Muscle of arm (tissue), 14 donors: ENCODE results near the gene SKAP2. TPM values are rescaled to one million over a fixed set of nuclear protein-coding genes. Genes with fewer than 3 reads are reported as not detected.

Experiments
- DNase-seq: peaks from one replicate; pipeline ENCODE4 v3.0.0-alpha.2; 2013
- long read RNA-seq, 11 donors: transcript quantifications; one replicate each; lab custom pipeline, GENCODE V29; 2026
- polyA plus RNA-seq, 12 donors: library from polyadenylated mRNA; unstranded; fragments of 120-200 nt; gene quantifications; one replicate each; pipeline ENCODE4 v1.2.1, GENCODE V29; 2013; ENCODE audit not compliant: insufficient read length in 12 of 12

Gene SKAP2, protein sequence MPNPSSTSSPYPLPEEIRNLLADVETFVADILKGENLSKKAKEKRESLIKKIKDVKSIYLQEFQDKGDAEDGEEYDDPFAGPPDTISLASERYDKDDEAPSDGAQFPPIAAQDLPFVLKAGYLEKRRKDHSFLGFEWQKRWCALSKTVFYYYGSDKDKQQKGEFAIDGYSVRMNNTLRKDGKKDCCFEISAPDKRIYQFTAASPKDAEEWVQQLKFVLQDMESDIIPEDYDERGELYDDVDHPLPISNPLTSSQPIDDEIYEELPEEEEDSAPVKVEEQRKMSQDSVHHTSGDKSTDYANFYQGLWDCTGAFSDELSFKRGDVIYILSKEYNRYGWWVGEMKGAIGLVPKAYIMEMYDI
- polyA plus RNA-seq, result 10 to 100 TPM in 11 of 12 donors, not detected in 1; 11.8 to 24.6 (median 16.6) TPM
- long read RNA-seq, donor 1, transcript SKAP2-201 (13 exons, 3,998 nt), result major isoform, 6 of 16 reads
- long read RNA-seq, donor 1, partial matches to known transcripts, result 10 of 16 reads
- long read RNA-seq, donor 1, other reads (novel, unspliced or antisense), result 0 of 16 reads
- long read RNA-seq, donor 2, transcript SKAP2-201 (13 exons, 3,998 nt), result major isoform, 6 of 6 reads
- long read RNA-seq, donor 2, partial matches to known transcripts, result 0 of 6 reads
- long read RNA-seq, donor 2, other reads (novel, unspliced or antisense), result 0 of 6 reads
- long read RNA-seq, donor 3, partial matches to known transcripts, result 0 of 1 reads
- long read RNA-seq, donor 3, other reads (novel, unspliced or antisense), result 0 of 1 reads
- long read RNA-seq, donor 4, partial matches to known transcripts, result 0 of 2 reads
- long read RNA-seq, donor 4, other reads (novel, unspliced or antisense), result 0 of 2 reads
- long read RNA-seq, donor 5, partial matches to known transcripts, result 0 of 4 reads
- long read RNA-seq, donor 5, other reads (novel, unspliced or antisense), result 0 of 4 reads
- long read RNA-seq, donor 6, partial matches to known transcripts, result 0 of 3 reads
- long read RNA-seq, donor 6, other reads (novel, unspliced or antisense), result 0 of 3 reads
- long read RNA-seq, donor 7, partial matches to known transcripts, result 0 of 1 reads
- long read RNA-seq, donor 7, other reads (novel, unspliced or antisense), result 0 of 1 reads
- long read RNA-seq, donor 8, partial matches to known transcripts, result 0 of 4 reads
- long read RNA-seq, donor 8, other reads (novel, unspliced or antisense), result 0 of 4 reads
- long read RNA-seq, donor 9, result 0 reads
- long read RNA-seq, donor 10, partial matches to known transcripts, result 0 of 2 reads
- long read RNA-seq, donor 10, other reads (novel, unspliced or antisense), result 0 of 2 reads
- long read RNA-seq, donor 11, transcript SKAP2-201 (13 exons, 3,998 nt), result major isoform, 5 of 18 reads
- long read RNA-seq, donor 11, partial matches to known transcripts, result 13 of 18 reads
- long read RNA-seq, donor 11, other reads (novel, unspliced or antisense), result 0 of 18 reads

DNA sequence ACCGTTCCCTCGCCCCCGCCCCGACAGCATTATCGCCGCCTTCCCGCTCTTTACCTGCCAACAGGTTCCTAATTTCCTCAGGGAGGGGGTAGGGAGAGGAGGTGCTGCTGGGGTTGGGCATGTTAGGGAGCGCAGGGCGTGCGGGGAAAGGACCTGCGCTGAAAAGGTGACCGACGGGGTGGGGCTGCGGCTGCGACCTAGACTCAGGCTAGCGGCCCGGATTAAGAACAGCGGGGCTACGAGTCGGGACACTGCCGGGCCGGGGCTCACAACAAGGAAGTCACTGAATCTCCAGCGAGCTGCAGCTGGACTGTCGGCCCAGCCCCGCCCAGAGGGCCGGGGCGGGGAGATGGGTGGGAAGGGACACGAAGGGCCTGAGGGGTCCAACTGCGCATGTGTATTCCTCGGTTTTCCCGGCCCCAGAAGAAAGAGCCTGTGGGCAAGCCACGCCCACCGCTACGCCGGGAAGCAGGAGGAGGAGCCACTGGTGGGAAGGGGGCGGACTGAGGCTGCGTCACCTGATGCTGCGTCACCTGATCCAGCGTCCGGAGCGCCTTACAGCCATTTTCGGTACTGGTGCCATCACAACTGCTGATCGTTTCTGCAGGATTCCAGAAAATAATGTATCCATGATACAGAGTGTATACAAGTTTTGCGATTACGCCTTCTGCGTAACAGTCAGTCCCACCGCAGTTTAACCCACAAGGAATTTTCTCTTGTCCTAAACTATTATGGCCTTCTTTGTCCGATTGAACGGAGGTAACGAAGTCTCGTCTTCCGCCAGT, at the start of gene SKAP2:
Gene SKAP2 (minus strand): TSS at position 282 of the 785 bp plus-strand sequence. CDS start 161 bp downstream, at position 121.
- peak; percentile 100 for DNase-seq

DNA sequence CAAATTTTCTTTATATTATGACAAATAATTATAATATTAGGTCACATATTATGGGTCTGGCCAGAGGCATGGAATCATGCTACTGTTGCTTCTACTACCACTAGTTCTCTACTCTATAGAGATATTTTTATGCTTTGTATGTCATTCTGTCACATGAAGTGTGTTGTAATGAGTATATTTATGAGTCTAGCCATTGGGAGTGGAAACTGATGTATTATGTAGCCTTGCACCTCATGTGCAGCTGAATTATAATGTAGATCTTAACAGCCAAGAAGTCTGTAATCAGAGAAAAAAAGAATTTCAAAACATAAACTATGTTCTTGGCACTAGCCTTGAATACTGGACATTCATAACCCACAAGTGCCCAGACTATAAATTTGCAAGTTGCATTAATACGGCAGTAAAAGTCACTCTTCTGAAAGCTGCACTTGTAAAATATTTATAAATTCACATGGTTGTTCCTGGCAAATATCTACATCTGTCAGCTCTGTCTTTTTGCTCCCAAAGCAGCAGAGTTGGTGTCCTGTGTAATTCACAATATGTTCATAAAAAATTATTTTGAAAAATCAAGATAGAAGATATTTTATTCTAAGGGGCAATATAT, 48.6 kb upstream of the SKAP2 start:
- DNase-seq, result no peak

GRCh38 chr7:26912338-26912737, 47.9 kb upstream of the SKAP2 start:
- no peak for DNase-seq

DNA sequence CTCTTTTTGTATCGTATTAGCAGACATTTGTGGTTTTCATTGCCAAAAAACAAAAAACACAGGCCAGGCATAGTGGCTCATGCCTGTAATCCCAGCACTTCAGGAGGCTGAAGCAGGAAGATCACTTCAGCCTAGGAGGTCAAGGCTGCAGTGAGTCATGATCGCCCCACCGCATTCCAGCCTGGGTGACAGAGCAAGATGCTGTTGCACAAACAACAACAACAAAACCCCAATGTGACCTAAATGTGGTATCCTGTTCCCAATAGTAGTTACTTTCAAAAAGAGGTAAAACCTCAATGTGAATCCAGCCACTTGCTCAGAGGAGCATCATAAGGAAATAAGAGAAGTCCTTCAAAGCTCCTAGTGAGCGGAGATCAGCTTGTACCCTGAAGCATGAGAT, 45.8 kb upstream of the SKAP2 start:
- no peak for DNase-seq

GRCh38 chr7:26900251-26900650, 35.9 kb upstream of the SKAP2 start:
- no peak for DNase-seq

DNA sequence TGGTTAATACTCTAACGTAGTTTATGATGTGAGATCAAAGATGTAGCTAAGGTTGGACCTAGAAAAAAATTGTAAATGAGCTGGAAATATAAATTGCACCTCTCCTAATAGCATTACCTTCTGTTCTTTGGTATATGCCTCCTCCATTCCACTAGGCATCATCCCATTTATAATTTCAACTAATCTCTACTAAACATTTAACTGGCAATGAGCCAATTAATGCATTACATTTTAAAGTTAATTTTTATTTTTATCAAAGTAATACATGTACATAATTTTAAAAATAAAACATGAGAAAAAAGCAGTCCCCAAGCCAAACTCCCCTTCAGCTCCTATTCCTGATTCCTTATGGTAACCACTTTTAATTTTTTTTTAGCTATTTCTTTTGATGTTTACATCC, 35.1 kb upstream of the SKAP2 start:
- no peak for DNase-seq

GRCh38 chr7:26898891-26899290, 34.5 kb upstream of the SKAP2 start:
- DNase-seq, result no peak

- no peak for DNase-seq
Observed at GRCh38 chr7:26897928-26898327, 33.5 kb upstream of the SKAP2 start.

DNA sequence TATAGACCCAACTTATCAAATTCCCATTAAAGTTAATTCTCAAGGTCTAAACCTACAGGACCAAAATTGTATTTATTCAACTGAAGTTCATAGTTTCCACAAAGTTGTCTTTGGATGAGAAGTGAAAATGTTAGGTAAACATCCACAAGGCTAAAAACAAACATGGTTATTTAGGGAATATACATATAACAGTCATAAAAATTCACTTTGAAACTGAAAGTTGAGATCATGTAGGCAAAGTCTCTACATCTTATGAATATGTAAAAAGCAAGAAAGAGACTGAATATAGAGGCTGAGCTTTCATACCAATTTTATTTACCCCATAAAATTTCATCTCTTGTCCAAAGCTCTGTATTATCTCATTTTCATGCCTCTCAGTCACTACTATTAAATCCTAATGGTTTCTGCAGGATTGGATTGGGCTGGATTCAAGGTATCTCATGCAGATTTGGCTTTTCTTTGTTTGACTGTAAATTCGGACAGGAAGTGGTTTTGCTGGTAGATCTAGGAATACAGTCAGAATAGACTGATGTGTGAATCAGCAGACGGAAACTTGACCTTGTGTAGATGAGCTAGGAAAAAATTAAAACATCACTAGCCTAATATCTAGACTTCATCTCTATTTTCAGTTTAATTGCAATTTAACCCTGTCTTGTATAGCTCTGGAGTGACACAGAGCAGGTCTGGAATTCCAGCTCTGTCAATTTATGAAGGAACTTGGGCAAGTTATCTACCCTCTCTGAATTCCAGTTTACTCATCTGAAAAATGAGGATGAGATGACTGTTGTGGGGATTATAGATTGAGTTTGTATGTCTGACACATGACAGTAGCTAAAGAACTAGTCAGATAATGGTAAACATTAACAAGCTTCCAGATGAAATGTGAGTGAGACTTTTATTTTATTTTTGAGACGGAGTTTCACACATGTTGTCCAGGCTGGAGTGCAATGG, 27.3 kb upstream of the SKAP2 start:
- no peak for DNase-seq

GRCh38 chr7:26880852-26881251, 16.5 kb upstream of the SKAP2 start:
- no peak for DNase-seq

DNA sequence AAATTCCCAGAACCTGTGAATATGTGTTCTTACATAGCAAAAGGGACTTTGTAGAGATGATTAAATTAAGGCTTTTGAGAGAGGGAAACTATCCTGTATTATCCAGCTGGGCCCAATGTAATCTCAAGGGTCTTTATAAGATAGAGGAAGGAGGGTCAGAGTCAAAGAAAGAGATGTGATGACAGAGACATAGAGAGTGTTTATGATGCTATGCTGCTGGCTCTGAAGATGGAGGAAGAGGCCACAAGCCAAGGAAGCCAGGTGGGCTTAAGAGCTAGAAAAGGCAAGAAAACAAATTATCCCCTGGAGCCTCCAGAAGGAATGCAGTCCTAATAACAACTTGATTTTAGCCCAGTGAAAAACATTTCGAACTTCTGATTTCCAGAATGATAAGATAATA, 15.3 kb upstream of the SKAP2 start:
- no peak for DNase-seq

GRCh38 chr7:26868841-26869495, 4.6 kb upstream of the SKAP2 start:
- DNase-seq, result no peak

DNA sequence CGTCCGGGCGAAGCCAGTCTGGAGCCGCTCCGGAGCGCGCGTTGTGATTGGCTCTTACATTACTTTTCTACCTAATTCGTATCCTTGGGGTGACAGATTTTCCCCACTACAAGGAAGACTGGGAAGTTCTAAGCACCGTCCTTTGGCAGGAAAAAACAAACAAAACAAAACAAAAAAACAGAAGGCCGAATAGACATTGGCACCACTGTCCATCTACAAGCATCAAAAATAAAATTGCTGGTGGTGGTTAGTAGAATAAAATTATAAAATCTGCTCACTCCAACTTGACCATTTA, 651 bp upstream of the SKAP2 start:
- DNase-seq, result no peak

- peak; percentile 58 for DNase-seq
Observed at GRCh38 chr7:26863518-26864308, 677 bp downstream of the SKAP2 start.

GRCh38 chr7:26862834-26863233, 1.6 kb downstream of the SKAP2 start:
- no peak for DNase-seq

- DNase-seq, result no peak
Observed at GRCh38 chr7:26861050-26861449, 3.3 kb downstream of the SKAP2 start.

DNA sequence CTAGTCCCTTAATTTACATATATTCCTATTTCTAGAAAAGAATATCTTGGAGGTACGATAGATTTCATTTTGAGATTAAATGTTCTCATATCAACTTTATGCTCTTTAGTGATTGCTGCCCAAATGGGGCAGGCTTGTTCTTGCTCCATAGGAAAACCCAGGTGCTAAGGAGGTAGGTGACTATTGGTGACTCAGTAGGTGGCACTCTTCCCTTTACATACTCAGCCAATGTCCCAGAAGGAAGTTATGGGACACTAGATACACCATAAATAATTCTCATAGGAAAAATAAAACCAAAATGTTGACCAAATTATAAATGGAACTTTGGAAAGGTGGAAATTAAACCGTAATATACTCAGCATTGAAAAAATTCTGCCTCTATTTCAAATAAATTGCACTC, 4.0 kb downstream of the SKAP2 start:
- no peak for DNase-seq

- DNase-seq, result no peak
Observed at GRCh38 chr7:26859720-26860119, 4.7 kb downstream of the SKAP2 start.
